Activated T-helper 1 cell treated with anti-CD3 and anti-CD28 coated beads, Interleukin-2, amount 50 U/mL, for 16 hours (primary cell): Measurements from ENCODE around the gene PROX1.

Experiments
- DNase-seq, 2 donors: peaks; one replicate each; pipeline ENCODE4 v3.0.0-alpha.2; 2020; ENCODE audit warnings: low read depth in 1 of 2, low spot score in 1 of 2

Gene PROX1

GRCh38 chr1:213979751-213980586, 7.8 kb upstream of the PROX1 start:
- DNase-seq: no peak

GRCh38 chr1:213980906-213981305, 6.9 kb upstream of the PROX1 start:
- DNase-seq: no peak

- no peak for DNase-seq
Observed at GRCh38 chr1:213982289-213982671, 5.5 kb upstream of the PROX1 start.

GRCh38 chr1:213982672-213983492, 4.9 kb upstream of the PROX1 start:
- no peak for DNase-seq

- no peak for DNase-seq
Observed at GRCh38 chr1:213983493-213984386, 4.0 kb upstream of the PROX1 start.

- no peak for DNase-seq
Observed at GRCh38 chr1:213984387-213985208, 3.2 kb upstream of the PROX1 start.

- no peak for DNase-seq
Observed at GRCh38 chr1:213985209-213986019, 2.4 kb upstream of the PROX1 start.

- no peak for DNase-seq
Observed at GRCh38 chr1:213986020-213986924, 1.5 kb upstream of the PROX1 start.

- no peak for DNase-seq
Observed at GRCh38 chr1:213986925-213987250, 885 bp upstream of the PROX1 start.

- no peak for DNase-seq
Observed at GRCh38 chr1:213987422-213987926, 299 bp upstream of the PROX1 start.

GRCh38 chr1:213988507-213989001, 781 bp downstream of the PROX1 start:
- DNase-seq: no peak

GRCh38 chr1:213989002-213989855, 1.5 kb downstream of the PROX1 start:
- DNase-seq: no peak

GRCh38 chr1:213993929-213994328, 6.2 kb downstream of the PROX1 start:
- no peak for DNase-seq

- DNase-seq: no peak
Observed at GRCh38 chr1:213994888-213995287, 7.1 kb downstream of the PROX1 start.

GRCh38 chr1:213995603-213996002, 7.8 kb downstream of the PROX1 start:
- no peak for DNase-seq

- no peak for DNase-seq
Observed at GRCh38 chr1:213996320-213997037, 8.7 kb downstream of the PROX1 start.
